ENCODE data around the gene ATF7. TPM values are rescaled to one million over a fixed set of nuclear protein-coding genes. Genes with fewer than 3 reads are reported as not detected.

The ATF7 gene
- total RNA-seq, 2 experiments from 2014 or later = 28.6 to 43.0 TPM

DNA sequence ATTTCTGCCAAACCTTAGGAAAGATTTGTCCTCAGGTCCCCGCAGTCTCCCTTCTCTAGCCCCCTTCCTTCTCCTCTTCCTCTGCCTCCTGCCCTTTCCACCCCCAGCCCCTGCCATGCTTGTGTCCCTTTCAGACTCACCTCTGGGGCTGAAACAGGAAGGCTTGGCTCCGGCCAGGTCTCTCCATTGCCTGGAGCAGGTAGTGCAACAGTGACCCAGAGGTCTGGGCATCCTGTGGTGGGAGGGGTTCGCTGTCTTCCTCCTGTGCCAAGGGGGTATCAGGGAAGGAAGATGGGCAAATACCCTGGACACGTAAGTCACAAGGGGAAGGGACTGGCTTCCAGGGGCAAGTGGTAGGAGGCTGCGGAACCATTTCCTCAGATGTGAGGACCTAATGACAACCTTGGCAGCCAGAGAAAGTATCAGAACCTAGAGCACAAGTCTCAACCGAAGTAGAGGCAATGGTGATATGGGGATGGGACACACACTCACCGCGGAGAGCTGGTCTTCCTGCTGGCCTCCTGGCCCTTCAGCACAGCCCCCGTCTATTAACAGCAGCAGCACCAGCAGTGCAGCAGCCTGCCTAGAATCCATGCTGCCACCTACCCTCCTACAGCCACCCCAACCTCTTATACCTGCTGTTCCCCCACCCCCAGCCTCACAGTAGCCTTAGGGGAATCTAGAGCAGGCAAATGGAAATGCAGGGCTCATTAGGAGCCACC lies 119.1 kb downstream of the ATF7 start, which contains the start of gene NPFF:
Gene NPFF, minus strand, starts transcription at position 604 of the 722 bp plus-strand sequence. Its CDS starts 10 bp downstream, at position 594.
- H3K36me3 Mint-ChIP-seq (ENCODE audit: low read depth) = no peaks in the 10 kb centered on the region
- ChIA-PET CTCF (interaction anchor here (0.6 to 3.2 kb wide), 2 partner anchors 32 to 215 kb away, joined by 3 to 20 read pairs; no protein-coding TSS in a partner anchor), POLR2A (no interaction called here)
- peak within 1 kb of the TSS; percentile 19 for H3K27ac Mint-ChIP-seq
- no peaks in the 10 kb centered on the region for H3K27me3 Mint-ChIP-seq
- DNase-seq = no peak
- H3K9me3 Mint-ChIP-seq = no peaks in the 10 kb centered on the region
- H3K4me3 Mint-ChIP-seq = no peak within 1 kb of the TSS
- H3K4me1 Mint-ChIP-seq = peaks cover 19% of the 10 kb centered on the region

DNA sequence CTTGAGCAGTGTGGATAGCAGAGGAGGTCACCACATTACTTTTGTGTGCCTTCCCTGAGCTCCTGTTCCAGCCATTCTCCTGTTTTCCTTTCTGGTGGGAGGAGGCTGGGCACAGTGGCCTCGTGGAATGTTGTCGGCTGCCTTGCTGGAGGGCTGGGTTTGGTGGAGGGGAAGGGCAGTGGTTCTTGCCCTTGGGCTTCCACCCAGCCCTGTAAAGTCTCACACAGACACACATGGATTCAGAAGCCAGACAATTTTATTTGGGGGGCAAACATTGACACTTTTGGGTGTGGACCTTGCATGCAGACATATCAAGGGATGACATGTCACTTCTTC lies 119.8 kb downstream of the ATF7 start:
- ChIA-PET POLR2A (no interaction called here), CTCF (no interaction called here)
- H3K36me3 Mint-ChIP-seq (ENCODE audit: low read depth) = no peaks in the 10 kb centered on the region
- H3K9me3 Mint-ChIP-seq = no peaks in the 10 kb centered on the region
- H3K27me3 Mint-ChIP-seq = no peaks in the 10 kb centered on the region
- peaks cover 23% of the 10 kb centered on the region for H3K4me1 Mint-ChIP-seq
- DNase-seq = no peak
- no peak overlapping the region for H3K27ac Mint-ChIP-seq
- no peak overlapping the region for H3K4me3 Mint-ChIP-seq

DNA sequence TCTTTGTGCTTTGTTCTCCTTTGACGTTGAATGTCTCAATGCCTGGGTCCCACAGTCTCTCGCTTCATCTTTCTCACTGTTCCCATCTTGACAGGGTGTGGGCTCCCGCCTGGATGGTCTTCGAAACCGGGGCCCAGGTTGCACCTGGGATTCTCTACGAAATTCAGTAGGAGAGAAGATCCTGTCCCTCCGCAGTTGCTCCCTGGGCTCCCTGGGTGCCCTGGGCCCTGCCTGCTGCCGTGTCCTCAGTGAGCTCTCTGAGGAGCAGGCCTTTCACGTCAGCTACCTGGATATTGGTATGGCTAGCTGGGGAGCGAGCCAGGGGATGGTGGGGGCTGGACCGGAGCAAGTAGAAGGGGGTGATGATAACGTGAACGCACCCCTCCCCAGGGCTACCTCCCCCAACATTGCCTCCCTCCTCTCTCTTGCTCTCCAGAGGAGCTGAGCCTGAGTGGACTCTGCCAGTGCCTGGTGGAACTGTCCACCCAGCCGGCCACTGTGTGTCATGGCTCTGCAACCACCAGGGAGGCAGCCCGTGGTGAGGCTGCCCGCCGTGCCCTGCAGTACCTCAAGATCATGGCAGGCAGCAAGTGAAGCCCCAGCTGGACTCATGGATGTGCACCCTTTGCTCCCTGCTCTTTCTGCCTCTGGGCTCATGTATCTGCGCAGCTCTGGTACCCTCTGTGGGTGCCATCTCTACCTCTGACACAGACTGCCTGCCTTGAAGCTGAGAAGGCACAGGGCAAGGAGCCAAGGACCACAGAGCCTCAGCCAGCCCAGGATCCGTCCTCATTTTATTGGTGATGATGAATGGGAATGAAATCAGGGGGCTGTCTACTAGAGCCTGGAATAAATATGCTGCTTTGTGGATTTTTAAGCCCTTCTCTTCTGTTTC lies 120.4 kb downstream of the ATF7 start:
- ChIA-PET CTCF (interaction anchor here (0.6 to 3.6 kb wide), 3 partner anchors 45 to 401 kb away, joined by 3 to 11 read pairs (median 3); partner anchors contain the start of gene AAAS), POLR2A (no interaction called here)
- H3K27ac Mint-ChIP-seq = peak overlapping the region; percentile 66
- no peaks in the 10 kb centered on the region for H3K27me3 Mint-ChIP-seq
- DNase-seq = no peak
- H3K36me3 Mint-ChIP-seq (ENCODE audit: low read depth) = no peaks in the 10 kb centered on the region
- no peak overlapping the region for H3K4me3 Mint-ChIP-seq
- H3K4me1 Mint-ChIP-seq = peaks cover 23% of the 10 kb centered on the region
- no peaks in the 10 kb centered on the region for H3K9me3 Mint-ChIP-seq

- Mint-ChIP-seq H3K27me3 (no peaks in the 10 kb centered on the region), H3K36me3 (ENCODE audit: low read depth) (no peaks in the 10 kb centered on the region), H3K27ac (peak overlapping the region; percentile 55), H3K4me1 (peaks cover 27% of the 10 kb centered on the region), H3K4me3 (no peak overlapping the region), H3K9me3 (no peaks in the 10 kb centered on the region)
- ChIA-PET POLR2A (no interaction called here), CTCF (interaction anchor here (0.6 to 3.6 kb wide), 3 partner anchors 180 to 401 kb away, joined by 3 to 11 read pairs (median 6); partner anchors contain the start of gene AAAS)
- DNase-seq = no peak
These were observed 121.1 kb downstream of the ATF7 start for GRCh38 chr12:53505086-53505485.

DNA sequence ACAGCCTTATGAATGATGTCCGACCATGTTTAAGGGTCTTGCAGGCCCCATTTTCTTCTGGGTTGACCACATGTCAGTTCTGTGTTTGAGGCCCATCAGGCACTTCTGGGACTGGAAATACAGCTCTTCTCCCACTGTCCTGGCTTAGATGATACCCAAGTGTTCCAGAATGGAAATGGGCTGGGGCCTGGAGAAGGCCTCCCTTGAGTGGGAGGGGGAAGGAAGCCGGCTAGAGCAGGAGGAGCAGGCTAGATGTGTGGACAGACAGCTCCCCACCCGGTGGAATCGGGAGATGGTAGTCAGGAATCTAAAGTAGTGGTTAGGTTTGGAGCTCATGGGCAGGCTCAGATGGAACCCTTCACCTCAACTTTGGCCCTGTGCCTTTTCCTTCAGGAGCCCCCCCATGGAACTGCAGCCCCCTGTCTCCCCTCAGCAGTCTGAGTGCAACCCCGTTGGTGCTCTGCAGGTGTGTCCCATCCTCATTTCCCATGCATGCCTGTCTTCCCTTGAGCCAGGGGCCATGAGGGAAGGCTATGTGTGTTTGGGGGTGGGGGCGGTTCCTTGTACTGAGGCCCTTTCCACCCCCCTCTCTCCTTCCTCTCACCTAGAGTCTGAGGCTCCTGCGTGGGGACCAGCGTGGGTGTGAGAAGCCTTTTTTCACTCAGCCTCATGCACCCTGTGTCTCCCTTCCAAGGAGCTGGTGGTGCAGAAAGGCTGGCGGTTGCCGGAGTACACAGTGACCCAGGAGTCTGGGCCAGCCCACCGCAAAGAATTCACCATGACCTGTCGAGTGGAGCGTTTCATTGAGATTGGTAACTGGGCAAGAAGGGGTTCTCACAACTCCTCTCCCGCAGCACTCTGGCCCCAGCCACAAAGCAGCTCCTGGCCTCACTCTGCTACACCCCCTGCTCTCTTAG lies 121.9 kb downstream of the ATF7 start:
- ChIA-PET POLR2A (interaction anchor here (0.6 kb wide), 1 partner anchor 136 kb away, joined by 4 read pairs; no protein-coding TSS in a partner anchor), CTCF (interaction anchor here (0.7 to 3.6 kb wide), 4 partner anchors 8 to 183 kb away, joined by 3 to 18 read pairs (median 8); partner anchors contain the start of gene AAAS)
- no peaks in the 10 kb centered on the region for H3K36me3 Mint-ChIP-seq (ENCODE audit: low read depth)
- peak overlapping the region; percentile 70 for H3K27ac Mint-ChIP-seq
- no peaks in the 10 kb centered on the region for H3K9me3 Mint-ChIP-seq
- H3K4me3 Mint-ChIP-seq = no peak overlapping the region
- DNase-seq = no peak
- no peaks in the 10 kb centered on the region for H3K27me3 Mint-ChIP-seq
- peaks cover 31% of the 10 kb centered on the region for H3K4me1 Mint-ChIP-seq

GRCh38 chr12:53502983-53503728 lies 123.0 kb downstream of the ATF7 start:
- H3K36me3 Mint-ChIP-seq (ENCODE audit: low read depth) = no peaks in the 10 kb centered on the region
- DNase-seq = no peak
- POLR2A ChIA-PET = interaction anchor here (0.6 kb wide), 1 partner anchor 138 kb away, joined by 4 read pairs; no protein-coding TSS in a partner anchor
- H3K4me1 Mint-ChIP-seq = peaks cover 30% of the 10 kb centered on the region
- no peaks in the 10 kb centered on the region for H3K9me3 Mint-ChIP-seq
- CTCF ChIA-PET = interaction anchor here (2.0 to 3.6 kb wide), 3 partner anchors 9 to 182 kb away, joined by 6 to 18 read pairs (median 11); partner anchors contain the start of gene AAAS
- H3K4me3 Mint-ChIP-seq = peak overlapping the region; percentile 32
- H3K27ac Mint-ChIP-seq = peak overlapping the region; percentile 19
- no peaks in the 10 kb centered on the region for H3K27me3 Mint-ChIP-seq

GRCh38 chr12:53502331-53502730 lies 123.9 kb downstream of the ATF7 start:
- Mint-ChIP-seq H3K4me1 (peaks cover 35% of the 10 kb centered on the region), H3K9me3 (no peaks in the 10 kb centered on the region), H3K4me3 (peak overlapping the region; percentile 89), H3K36me3 (ENCODE audit: low read depth) (no peaks in the 10 kb centered on the region), H3K27me3 (no peaks in the 10 kb centered on the region), H3K27ac (peak overlapping the region; percentile 98)
- no peak for DNase-seq
- ChIA-PET CTCF (interaction anchor here (1.2 to 3.6 kb wide), 5 partner anchors 10 to 181 kb away, joined by 4 to 18 read pairs (median 6); partner anchors contain the start of gene AAAS), POLR2A (no interaction called here)

DNA sequence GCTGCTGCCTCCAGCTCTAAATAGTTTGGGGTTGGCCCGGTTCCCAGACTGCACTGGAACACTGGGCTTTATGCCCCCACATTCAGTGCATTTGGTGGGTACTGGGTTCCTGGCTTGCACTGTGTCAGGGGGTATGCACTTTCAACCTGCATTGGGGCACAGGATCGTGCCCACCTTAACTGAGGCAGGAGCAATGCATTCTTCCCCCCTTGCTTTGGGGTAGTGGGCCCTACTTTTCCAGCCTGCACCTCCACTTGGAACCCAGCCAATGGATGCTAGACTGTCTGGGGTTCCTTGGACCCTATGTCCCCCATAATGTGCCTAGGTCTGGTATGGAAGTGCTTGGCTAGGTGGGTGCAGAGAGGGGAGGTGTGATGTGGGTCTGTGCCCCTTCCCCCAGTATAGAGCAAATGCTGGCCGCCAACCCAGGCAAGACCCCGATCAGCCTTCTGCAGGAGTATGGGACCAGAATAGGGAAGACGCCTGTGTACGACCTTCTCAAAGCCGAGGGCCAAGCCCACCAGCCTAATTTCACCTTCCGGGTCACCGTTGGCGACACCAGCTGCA lies 124.5 kb downstream of the ATF7 start:
- no peaks in the 10 kb centered on the region for H3K36me3 Mint-ChIP-seq (ENCODE audit: low read depth)
- no peaks in the 10 kb centered on the region for H3K27me3 Mint-ChIP-seq
- no peak for DNase-seq
- H3K27ac Mint-ChIP-seq = peak overlapping the region; percentile 98
- ChIA-PET CTCF (interaction anchor here (0.6 to 3.3 kb wide), 12 partner anchors 9 to 180 kb away, joined by 3 to 18 read pairs (median 4); partner anchors contain the start of gene AAAS), POLR2A (interaction anchor here (0.9 to 1.2 kb wide), 3 partner anchors 19 to 177 kb away, joined by 3 to 5 read pairs (median 4); partner anchors contain the start of gene SP1)
- H3K4me3 Mint-ChIP-seq = peak overlapping the region; percentile 89
- no peaks in the 10 kb centered on the region for H3K9me3 Mint-ChIP-seq
- peaks cover 39% of the 10 kb centered on the region for H3K4me1 Mint-ChIP-seq

GRCh38 chr12:53500776-53501614 lies 125.2 kb downstream of the ATF7 start, which contains the start of gene TARBP2:
TARBP2 (plus strand) TSS chr12:53501283; CDS start chr12:53501409, 126 bp downstream.
- Mint-ChIP-seq H3K27ac (peak within 1 kb of the TSS; percentile 98), H3K4me3 (peak within 1 kb of the TSS; percentile 89), H3K27me3 (no peaks in the 10 kb centered on the region), H3K9me3 (no peaks in the 10 kb centered on the region), H3K4me1 (peaks cover 42% of the 10 kb centered on the region), H3K36me3 (ENCODE audit: low read depth) (no peaks in the 10 kb centered on the region)
- ChIA-PET CTCF (interaction anchor here (0.6 to 3.3 kb wide), 19 partner anchors 8 to 179 kb away, joined by 3 to 22 read pairs (median 4); partner anchors contain the start of gene AAAS), POLR2A (interaction anchor here (0.6 to 1.2 kb wide), 6 partner anchors 8 to 495 kb away, joined by 3 to 5 read pairs (median 4); partner anchors contain the start of genes EIF4B and SP1)
- DNase-seq = peak; percentile 99

DNA sequence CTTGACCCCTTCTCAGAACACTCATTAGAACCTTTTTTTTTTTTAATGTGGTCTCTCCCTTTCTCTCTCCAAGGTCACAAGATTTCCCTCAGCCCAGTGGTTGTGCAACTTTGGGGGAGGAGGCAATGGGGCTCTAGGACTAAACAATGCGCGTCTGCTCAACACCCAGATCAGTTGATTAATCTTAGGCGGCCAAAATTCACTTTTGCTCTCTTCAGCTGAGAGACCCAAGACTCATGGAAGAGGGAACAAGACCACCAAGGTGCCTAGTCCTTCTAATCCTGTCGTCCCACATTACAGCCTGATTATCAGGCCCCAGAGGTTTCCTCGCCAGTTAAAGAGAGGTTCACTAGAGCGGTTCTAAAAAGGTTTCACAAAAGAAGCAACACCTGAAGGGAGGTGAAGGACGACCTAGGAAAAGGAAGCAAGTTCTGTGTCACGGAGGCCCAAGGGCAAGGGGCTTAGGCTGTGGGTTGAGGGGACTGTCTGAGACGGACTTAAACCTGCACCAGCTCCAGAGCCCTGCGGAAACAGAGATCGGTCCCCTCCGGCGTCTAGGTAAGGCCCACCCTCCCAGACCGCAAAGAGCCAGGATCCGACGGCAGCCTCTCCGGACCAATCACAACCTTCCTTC lies 125.9 kb downstream of the ATF7 start:
- ChIA-PET CTCF (interaction anchor here (0.6 to 2.7 kb wide), 15 partner anchors 9 to 508 kb away, joined by 3 to 22 read pairs (median 4); partner anchors contain the start of gene AAAS), POLR2A (interaction anchor here (0.6 to 1.2 kb wide), 5 partner anchors 8 to 1675 kb away, joined by 3 to 5 read pairs (median 3); partner anchors contain the start of gene SP1)
- Mint-ChIP-seq H3K4me3 (peak overlapping the region; percentile 89), H3K36me3 (ENCODE audit: low read depth) (no peaks in the 10 kb centered on the region), H3K9me3 (no peaks in the 10 kb centered on the region), H3K27me3 (no peaks in the 10 kb centered on the region), H3K4me1 (peaks cover 42% of the 10 kb centered on the region), H3K27ac (peak overlapping the region; percentile 98)
- peak; percentile 31 for DNase-seq
